Hepatocyte (in vitro differentiated cells): Measurements from ENCODE around the gene GATAD2A.

Experiments
- CTCF ChIP-seq: fragments of 200-600 bp; sonication (generic); IDR thresholded peaks from 2 replicates; pipeline ENCODE4 v1.5.1; 2016; ENCODE audit warnings: antibody characterized with exemption, mild to moderate bottlenecking; ENCODE audit not compliant: poor library complexity
- EZH2 ChIP-seq: fragments of 200-600 bp; sonication (generic); IDR thresholded peaks from 2 replicates; pipeline ENCODE4 v1.6.1; 2016; ENCODE audit warnings: antibody characterized with exemption, mild to moderate bottlenecking, borderline replicate concordance
- EZH2phosphoT487 ChIP-seq: fragments of 200-600 bp; sonication (generic); IDR thresholded peaks from one replicate; pipeline ENCODE4 v1.6.1; 2018; ENCODE audit warnings: antibody characterized with exemption, mild to moderate bottlenecking, low read depth, moderate library complexity; ENCODE audit not compliant: unreplicated experiment, severe bottlenecking

GRCh38 chr19:19537075-19538048, 131.9 kb downstream of the GATAD2A start:
- no peak for TF ChIP-seq EZH2
- TF ChIP-seq CTCF: no peak
- no peak for TF ChIP-seq EZH2phosphoT487
